Astrocyte of the spinal cord (primary cell): ENCODE results near the gene PRKCA.

Experiments used
- DNase-seq: peaks from one replicate; pipeline ENCODE4 v3.0.0; 2011; ENCODE audit warnings: low read depth, low spot score
- H3K4me3 ChIP-seq: 2 replicates; pipeline ENCODE4 v1.5.1; 2011; ENCODE audit warnings: low read depth, mild to moderate bottlenecking, low read length, moderate library complexity
- in situ Hi-C: cut with HindIII; loops from 2 replicates; pipeline ENCODE4 v1.10.0; 2017; ENCODE audit warnings: low sequenced_read_pairs
- TF ChIP-seq, protein P1 (sequence below): IDR thresholded peaks from 2 replicates; pipeline ENCODE4 v1.5.1; 2012; ENCODE audit warnings: low read depth, mild to moderate bottlenecking, low read length, inconsistent platforms

Gene PRKCA

DNA sequence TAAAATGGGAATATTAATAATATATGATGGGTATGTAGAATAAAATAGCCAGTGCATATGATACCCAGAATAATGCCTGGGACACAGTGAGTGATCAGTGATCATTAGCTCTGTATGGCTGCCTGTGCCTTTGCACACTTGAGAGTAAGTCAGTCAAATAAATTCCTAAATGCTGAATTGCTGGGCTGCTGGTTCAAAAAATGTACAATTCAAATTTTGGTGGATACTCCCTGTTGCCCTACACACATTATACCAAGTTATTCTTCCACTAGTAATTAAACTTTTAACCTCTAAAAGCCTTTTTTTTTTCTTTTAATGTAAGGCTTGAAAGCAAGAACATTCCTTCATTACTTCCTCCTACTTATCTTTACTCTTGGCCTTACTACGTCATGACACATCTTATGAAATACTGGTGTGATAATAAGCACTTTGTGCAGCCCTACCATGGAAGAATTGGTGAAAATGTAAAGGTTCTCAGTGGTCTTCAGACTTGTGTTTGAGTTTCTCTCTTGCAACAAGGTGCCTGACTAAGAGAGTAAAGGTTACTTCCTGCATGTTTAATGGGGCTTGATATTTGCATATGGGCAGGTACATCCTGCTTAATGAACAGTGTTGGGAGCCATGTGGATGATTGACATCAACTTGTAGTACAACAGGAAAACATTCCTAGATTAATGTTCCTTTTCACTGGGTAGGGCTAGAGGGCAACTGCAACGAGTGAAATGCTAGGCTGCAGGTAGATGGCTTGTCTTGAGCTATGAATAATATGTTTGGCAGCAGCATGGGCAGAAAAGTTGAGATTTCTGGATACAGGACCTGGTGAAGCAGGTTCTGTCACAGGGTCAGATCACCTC, 84.3 kb downstream of the PRKCA start:
- TF ChIP-seq, protein P1, sequence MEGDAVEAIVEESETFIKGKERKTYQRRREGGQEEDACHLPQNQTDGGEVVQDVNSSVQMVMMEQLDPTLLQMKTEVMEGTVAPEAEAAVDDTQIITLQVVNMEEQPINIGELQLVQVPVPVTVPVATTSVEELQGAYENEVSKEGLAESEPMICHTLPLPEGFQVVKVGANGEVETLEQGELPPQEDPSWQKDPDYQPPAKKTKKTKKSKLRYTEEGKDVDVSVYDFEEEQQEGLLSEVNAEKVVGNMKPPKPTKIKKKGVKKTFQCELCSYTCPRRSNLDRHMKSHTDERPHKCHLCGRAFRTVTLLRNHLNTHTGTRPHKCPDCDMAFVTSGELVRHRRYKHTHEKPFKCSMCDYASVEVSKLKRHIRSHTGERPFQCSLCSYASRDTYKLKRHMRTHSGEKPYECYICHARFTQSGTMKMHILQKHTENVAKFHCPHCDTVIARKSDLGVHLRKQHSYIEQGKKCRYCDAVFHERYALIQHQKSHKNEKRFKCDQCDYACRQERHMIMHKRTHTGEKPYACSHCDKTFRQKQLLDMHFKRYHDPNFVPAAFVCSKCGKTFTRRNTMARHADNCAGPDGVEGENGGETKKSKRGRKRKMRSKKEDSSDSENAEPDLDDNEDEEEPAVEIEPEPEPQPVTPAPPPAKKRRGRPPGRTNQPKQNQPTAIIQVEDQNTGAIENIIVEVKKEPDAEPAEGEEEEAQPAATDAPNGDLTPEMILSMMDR, result no peak
- no peak overlapping the region for H3K4me3 ChIP-seq
- in situ Hi-C loops, result no loop called here
- no peak for DNase-seq

DNA sequence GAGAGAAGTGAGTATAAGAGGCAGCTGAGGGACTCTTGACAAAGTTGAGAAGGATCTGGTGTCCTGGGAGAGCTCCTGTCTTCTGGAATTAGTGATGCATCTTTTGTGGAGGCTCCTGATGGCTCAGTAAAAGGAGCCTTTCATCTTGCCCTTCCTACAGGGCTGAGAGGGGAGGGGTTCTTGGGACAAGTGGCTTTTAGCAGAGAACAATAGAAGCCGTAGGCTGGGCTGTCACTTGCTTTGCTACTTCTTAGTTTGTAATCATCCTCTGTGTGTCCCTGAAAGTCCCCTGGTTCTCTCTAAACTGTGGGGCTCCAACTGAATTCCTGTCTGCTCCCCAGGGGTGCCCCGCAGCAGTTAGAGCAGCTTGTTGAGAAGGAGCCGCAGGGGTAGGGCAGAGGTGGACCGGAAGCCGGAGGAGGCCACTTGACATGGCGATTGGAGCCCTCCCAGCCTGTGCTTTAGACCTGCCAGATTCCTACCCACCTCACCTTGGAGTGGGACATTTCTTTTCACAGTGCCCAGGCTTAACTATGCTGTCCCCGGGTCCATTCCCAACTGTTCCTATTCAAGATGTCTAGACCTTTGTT, 85.1 kb downstream of the PRKCA start:
- H3K4me3 ChIP-seq, result no peak overlapping the region
- in situ Hi-C loops, result no loop called here
- TF ChIP-seq, protein P1, result no peak
- no peak for DNase-seq

DNA sequence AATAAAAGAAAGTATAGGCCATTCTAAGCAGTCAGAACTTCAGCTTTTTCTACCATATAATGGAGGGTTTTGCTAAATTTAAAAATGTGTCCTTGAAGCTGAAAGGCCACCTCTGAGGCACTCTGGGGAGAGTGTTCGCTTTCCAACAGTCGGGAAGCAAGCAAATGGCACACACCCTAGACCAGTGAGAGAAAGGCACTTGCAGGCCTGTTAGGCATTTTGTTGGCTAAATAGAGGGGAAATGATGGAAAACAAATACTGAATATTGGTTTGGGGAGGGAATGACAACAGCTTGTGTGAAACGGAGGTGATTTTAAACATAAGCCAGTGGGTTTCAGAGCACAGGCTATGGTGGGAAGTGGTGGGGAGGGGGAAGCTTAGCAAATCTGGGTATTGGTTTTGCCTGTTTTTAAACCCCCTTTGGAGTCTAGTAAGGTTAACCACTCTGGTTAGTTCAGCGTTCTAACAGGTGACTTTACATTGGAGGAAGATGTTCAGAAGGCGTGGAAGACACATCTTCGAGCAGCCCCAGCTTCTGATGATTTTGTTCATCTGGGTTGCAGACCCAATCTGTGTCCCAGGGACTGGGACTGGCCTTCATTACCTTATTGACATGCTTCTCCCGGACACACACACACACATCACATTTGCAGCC, 90.5 kb downstream of the PRKCA start:
- TF ChIP-seq, protein P1, result no peak
- in situ Hi-C loops, result no loop called here

DNA sequence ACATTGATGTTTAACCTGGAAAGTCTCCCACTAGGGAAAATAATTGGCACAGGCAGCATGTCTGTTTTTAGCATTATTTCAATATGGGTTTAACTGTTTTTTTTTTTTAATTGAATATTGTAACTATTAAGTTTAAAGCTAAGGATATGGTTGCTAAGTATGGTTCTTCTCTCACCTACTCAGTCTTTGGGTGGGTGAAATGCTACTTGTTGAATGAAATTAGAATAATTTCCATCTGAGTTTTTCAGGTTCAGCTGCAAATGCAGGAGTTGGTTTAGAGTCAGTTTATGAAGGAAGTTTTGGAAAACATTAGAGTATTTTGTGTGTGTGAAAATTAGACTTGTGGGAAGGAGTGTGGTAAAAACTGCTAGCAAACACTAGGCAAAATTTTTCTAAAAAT, 93.5 kb downstream of the PRKCA start:
- in situ Hi-C loops, result no loop called here
- no peak overlapping the region for H3K4me3 ChIP-seq
- DNase-seq, result no peak
- TF ChIP-seq, protein P1, result no peak

More for the DNA sequence above, 90.5 kb downstream of the PRKCA start:
- H3K4me3 ChIP-seq, result no peak overlapping the region
- no peak for DNase-seq

GRCh38 chr17:66397486-66397885, 95.1 kb downstream of the PRKCA start:
- TF ChIP-seq, protein P1, result no peak
- DNase-seq, result no peak
- no peak overlapping the region for H3K4me3 ChIP-seq
- in situ Hi-C loops, result no loop called here

- no peak overlapping the region for H3K4me3 ChIP-seq
- TF ChIP-seq, protein P1, result no peak
- in situ Hi-C loops, result no loop called here
- DNase-seq, result no peak
Observed at GRCh38 chr17:66398059-66398458, 95.6 kb downstream of the PRKCA start.
